CD4-positive, alpha-beta T cell treated with Interleukin-15 for 4 hours (primary cell): ENCODE measurements around the gene NGDN.

Experiments
- DNase-seq: peaks from one replicate; pipeline ENCODE4 v3.0.0-alpha.2; 2020; ENCODE audit warnings: low spot score

Gene NGDN

GRCh38 chr14:23470947-23471346 lies 1.4 kb downstream of the NGDN start:
- no peak for DNase-seq

GRCh38 chr14:23478109-23478759 lies 8.7 kb downstream of the NGDN start:
- DNase-seq, result peak; percentile 75

- DNase-seq, result no peak
These were observed 12.0 kb downstream of the NGDN start for GRCh38 chr14:23481362-23481970.

- DNase-seq, result no peak
These were observed 12.7 kb downstream of the NGDN start for GRCh38 chr14:23481979-23482822.

GRCh38 chr14:23482823-23483148 lies 13.3 kb downstream of the NGDN start:
- DNase-seq, result no peak

GRCh38 chr14:23483236-23483854 lies 13.8 kb downstream of the NGDN start:
- DNase-seq, result no peak

- DNase-seq, result no peak
These were observed 15.8 kb downstream of the NGDN start for GRCh38 chr14:23485326-23485725.

- no peak for DNase-seq
These were observed 16.5 kb downstream of the NGDN start for GRCh38 chr14:23486036-23486435.

- DNase-seq, result no peak
These were observed 17.7 kb downstream of the NGDN start for GRCh38 chr14:23487216-23487615.

- no peak for DNase-seq
These were observed 23.2 kb downstream of the NGDN start for GRCh38 chr14:23492618-23493272.

GRCh38 chr14:23494223-23494622 lies 24.7 kb downstream of the NGDN start:
- DNase-seq, result no peak

- no peak for DNase-seq
These were observed 42.7 kb downstream of the NGDN start for GRCh38 chr14:23512156-23512555.

- DNase-seq, result no peak
These were observed 43.7 kb downstream of the NGDN start for GRCh38 chr14:23513005-23513817.

- DNase-seq, result no peak
These were observed 44.5 kb downstream of the NGDN start for GRCh38 chr14:23513818-23514643.

GRCh38 chr14:23514644-23514957 lies 45.1 kb downstream of the NGDN start:
- no peak for DNase-seq

GRCh38 chr14:23517650-23518326 lies 48.3 kb downstream of the NGDN start:
- DNase-seq, result no peak

GRCh38 chr14:23518709-23519108 lies 49.2 kb downstream of the NGDN start:
- no peak for DNase-seq

GRCh38 chr14:23520899-23521533 lies 51.5 kb downstream of the NGDN start:
- DNase-seq, result no peak

- DNase-seq, result no peak
These were observed 52.5 kb downstream of the NGDN start for GRCh38 chr14:23521785-23522640.
